ENCODE measurements around the gene GAD1.

Gene GAD1

DNA sequence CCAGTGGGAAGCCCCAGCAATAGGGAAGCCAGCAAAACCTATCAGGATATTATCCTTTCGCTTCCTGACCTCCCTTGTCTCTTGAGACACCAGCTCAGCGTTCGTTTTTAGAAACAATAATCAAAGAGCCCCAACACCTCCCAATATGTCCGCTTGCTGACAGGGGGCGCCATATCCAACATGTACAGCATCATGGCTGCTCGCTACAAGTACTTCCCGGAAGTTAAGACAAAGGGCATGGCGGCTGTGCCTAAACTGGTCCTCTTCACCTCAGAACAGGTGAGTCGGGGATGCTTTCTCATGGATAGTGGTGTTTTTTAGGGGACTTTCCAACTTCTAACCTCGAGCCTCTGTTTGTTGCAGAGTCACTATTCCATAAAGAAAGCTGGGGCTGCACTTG, 28.7 kb downstream of the GAD1 start:
- no peak for DNase-seq (ENCODE audit: low read depth)

DNA sequence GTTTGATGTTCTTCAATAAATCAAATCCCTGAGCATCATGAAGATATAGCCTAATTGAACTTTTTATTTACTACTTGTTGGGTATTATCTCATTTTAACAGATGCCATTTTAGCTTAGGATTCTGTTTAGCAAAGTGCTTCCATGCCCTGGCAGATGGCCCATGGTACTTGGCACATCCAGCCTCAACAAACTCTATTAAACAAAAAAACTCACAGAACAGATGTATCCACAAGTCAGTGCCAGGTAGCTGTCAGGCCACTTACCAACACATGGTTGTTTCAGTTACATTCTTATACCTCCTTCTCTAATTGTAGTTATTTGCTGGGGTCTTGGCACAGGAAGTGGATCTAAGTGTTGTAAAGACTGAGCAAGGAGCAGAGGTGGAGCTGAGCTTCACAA, 29.6 kb downstream of the GAD1 start:
- no peak for DNase-seq (ENCODE audit: low read depth)

DNA sequence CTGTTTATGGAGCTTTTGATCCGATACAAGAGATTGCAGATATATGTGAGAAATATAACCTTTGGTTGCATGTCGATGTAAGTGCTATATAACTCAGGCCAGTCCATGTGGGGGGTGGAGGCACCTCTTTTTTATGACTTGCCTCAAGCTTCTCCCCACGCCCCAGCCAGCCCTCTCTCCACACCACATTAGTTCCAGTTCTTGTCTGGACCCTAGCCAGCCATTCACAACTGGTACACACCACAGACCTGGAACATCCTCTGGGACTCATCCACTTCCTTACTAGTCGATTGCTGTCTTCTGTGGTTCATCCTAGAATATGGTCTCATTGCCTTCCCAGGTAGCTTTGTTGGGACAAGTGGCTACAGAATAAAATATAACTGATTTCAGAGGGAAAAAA, 31.0 kb downstream of the GAD1 start:
- no peak for DNase-seq (ENCODE audit: low read depth)

DNA sequence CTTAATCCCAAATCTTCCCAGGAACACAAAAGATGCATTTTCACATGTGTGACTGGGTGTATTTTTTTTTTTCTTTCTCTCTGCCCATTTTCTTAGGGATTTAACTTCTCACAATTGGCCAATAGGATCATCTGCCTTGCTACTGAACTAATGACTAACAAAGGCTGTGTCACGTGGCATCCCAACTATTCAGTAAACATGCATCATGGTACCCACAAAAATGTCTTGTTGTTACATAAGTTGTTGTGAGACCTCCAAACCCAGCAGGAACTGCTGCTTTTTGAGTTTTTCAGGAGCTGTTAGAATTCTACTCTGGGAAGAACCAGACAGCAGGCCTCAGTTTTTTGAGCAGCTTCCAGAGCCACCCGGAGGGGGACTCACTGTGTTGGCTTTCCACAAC, 31.9 kb downstream of the GAD1 start:
- DNase-seq (ENCODE audit: low read depth): no peak

DNA sequence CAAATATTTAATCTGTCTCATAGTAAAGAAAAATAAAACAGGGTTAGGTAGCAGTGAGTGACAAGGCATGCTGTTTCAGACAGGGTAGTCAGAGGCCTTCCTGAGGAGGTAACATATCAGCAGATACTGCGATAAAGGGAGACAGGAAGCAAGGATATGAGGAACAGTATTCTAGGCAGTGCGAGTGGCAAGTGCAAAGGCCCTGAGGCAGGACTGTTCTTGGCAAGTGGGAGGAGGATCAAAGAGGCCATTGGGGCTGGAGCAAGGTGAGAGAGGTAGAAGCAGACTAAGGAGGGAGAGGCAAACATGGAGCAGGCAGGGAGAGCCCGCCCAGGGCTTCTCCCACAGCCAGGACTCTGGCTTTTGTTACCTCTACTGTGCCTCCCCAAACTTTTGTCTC, 33.6 kb downstream of the GAD1 start:
- DNase-seq (ENCODE audit: low read depth): no peak

DNA sequence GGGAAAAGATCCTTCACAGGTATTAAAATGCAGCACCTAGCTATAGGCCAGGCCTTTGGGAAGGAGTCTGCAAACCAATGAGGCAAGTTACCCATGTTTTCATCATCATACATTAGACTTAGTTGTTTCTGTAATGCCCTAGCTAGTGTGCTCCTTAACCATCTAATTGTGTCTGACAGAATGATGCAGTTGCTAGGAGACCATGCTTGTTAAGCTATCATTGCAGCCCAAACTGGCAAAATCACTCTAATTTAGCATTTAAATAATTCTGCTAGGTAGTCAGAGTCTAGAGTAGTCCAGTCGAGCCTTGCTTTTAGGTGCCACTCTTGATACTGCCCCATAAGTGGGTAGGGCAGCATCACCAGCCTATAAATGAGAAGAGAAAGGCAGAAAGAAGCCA, 34.9 kb downstream of the GAD1 start:
- DNase-seq (ENCODE audit: low read depth): no peak

DNA sequence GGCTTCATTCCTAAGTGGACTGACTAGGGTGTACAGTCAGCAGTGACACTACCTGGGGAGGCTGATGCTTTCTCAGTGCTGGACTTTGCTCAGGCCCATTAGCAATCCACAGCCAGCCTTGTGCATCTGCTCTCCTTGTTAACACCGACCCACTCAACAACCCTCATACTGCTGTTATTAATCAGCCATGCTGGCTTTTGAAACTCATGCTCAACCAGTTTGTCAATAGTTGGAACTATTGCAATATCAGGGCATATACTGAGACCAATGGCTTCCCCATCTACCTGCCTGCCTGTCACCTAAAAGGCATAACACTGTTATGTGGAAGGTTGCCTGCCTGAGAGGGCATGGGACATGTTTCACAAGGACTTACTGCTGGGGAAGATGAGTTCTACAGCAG, 39.4 kb downstream of the GAD1 start:
- no peak for DNase-seq (ENCODE audit: low read depth)

DNA sequence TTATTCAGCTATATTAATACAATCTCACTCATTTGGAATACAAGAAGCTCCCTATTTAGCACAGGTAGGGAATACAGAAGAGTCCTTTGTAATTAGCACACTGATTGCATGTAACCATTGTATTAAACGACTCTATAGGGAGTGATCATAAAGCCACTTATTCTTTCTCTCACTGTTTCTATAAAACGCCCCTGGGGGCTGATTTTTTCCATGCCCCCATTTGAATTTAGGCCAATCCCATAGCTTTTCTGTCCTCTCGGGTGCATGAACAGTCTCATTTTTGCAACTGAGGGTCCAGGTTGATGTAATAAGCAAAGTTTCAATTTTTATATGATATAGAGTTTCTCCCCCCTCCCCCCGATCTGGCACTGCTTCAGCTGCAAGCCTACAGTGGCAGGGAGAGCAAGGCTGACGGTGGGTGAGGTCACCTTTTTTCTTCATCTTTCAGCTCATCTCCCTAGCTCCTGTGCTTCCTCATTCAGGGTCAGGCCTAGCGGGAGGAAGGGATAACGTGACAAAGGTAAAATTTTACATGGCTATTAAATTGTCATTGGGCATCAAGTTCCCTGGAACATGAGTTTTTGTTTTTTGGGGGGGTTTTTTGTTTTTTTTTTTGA, 45.7 kb downstream of the GAD1 start:
- DNase-seq (ENCODE audit: low read depth): no peak

DNA sequence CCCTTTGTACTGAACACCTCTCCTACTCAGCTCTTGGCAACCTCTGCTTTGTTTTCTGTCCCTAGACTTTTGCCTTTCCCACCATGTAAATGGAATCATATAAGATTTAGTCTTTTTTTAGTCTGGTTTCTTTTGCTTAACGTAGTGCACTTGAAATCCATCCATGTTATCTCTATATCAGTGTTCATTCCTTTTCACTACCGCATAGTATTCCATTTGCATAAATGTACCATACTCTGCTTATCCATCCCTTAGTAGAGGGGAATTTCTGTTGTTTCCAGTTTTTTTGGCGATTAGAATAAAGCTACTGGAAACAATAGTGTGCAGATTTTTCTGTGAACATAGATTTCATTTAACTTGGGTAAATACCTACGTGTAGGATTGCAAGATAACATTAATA, 46.4 kb downstream of the GAD1 start:
- no peak for DNase-seq (ENCODE audit: low read depth)

DNA sequence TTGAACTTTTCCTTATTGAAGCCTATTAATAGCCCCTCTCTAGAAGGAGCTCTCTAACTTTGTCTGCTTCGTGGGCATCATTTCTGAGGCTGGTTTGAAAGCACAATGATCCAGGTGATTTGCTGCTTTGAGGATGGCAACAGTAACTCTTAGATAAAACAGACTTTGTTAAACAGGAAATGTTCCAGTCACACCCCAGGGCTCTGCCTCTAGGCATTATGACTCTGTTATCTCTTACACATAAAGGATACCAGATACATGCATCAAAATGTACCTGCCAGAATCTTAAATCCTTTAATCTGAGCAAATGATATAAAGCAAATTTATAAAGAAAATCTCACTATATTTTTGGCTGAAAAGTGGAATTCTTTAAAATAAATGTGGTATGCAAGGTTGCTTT, 52.3 kb downstream of the GAD1 start:
- DNase-seq (ENCODE audit: low read depth): no peak

DNA sequence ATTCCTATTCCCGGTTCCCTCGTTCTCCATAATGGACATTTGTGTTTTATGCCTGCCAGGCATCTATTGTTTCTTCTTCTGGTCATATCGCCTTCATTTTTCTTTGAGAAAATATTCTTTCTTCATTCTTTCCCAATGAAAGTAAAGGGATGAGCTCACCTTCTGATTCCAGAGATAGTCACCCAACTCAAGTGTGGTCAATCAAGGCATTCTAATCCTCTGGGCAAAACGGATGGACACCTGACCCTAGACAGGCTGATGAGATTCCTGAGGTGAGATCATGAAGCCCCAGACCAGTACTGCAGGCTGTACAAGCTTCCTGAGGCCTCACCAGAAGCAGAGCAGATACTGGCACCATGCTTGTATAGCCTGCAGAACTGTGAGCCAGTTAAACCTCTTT, 52.8 kb downstream of the GAD1 start:
- no peak for DNase-seq (ENCODE audit: low read depth)

DNA sequence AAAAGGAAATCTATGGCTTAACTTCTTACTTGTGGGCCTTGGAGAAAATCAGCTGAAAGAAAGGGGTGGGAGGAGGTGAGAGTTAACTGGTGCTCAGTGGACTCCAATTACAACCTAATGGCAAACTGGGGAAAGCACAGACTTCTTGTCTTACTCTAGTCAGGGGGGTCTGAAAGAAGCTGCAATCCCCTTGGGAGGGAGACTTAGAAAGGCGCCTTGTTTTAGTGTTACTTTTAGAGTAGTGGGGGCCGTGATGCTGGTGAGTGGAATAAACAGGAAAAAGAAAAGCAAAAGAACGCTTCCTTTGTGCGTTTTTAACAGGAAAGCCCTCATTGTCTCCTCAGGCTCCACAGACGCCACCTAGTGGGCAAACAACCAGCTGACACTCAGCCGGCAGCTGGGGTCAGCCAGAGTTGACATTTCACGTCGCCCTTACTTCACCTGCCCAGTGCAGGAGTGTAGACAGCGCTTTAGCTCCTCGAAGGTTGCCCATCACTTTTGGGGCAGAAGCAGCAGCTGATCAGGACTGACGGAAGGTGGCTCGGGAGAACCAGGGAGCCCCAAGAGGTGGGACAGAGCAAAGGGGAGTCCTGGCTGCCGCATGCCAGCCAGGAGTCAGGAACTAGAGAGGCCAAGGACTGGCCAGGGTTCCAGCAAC, 56.5 kb downstream of the GAD1 start:
- DNase-seq (ENCODE audit: low read depth): peak; percentile 57

DNA sequence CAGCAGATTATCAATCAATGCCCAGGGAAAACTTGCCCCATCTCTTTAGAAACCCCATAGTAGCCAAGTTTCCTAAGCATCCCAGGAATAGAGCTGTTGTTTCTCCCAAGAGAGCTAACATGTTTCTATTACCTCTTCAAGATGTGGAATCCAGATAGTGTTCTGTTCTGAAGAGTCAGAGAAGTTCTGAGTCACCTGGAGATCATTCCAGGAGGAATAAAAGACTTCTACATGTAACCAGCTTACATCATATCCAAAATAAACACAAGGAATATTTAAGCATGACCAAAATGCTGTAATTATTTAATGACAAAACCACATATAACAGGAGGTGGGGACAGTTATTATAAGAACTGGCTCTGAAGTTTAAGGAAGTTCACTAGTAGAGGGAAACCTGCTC, 61.4 kb downstream of the GAD1 start:
- DNase-seq (ENCODE audit: low read depth): no peak

DNA sequence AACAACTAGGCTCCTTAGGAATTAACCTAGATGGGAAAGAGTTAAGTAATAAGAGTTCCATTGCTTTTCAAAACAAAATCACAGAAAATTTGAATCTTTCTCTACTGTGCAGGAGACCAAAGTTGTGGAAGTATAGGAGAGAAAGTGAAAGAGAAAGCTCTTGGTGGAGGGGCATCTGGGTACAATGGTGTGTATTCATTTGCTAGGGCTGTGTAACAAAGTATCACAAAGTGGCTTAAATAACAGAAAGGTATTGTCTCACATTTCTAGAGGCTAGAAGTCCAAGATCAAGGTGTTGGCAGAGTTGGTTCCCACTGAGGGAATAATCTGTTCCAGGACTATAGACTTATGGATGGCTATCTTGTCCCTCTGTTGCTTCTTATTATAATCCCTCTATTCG, 61.8 kb downstream of the GAD1 start:
- DNase-seq (ENCODE audit: low read depth): no peak

DNA sequence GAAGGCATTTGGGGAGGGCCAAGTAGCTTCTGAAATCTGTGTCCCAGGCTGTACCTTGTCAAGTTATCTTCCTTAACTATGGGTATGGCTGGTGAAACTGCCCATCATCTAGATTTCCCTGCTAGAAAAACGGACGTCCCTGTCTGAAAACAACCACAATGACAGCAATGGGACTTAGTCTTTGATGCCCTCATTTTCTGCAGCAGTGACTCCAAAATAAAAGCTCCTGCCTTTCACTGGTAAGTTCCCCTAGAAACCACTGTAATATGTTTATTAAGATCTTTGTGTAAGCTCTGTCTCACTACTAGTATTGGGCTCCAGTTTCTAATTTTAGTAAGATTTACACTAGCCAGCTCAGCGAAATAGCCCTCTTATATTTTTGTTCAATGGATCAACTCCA, 65.2 kb downstream of the GAD1 start:
- DNase-seq (ENCODE audit: low read depth): no peak

DNA sequence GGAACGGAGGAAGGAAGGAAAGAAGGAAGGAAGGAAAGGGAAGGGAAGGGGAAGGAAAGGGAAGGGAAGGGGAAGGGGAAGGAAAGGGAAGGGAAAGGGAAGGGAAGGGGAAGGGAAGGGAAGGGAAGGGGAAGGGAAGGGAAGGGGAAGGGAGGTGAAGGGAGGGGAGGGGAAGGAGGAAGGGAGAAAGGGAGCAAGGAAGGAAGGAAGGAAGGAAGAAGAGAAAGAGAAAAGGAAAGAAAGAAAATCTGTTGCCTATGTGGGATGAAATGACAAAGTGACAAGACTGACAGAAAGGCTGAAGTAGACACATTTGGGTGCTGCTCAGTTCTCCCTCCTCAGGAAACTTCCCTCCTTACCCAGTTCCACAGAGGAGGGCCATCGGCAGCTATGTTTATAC, 66.1 kb downstream of the GAD1 start:
- no peak for DNase-seq (ENCODE audit: low read depth)

DNA sequence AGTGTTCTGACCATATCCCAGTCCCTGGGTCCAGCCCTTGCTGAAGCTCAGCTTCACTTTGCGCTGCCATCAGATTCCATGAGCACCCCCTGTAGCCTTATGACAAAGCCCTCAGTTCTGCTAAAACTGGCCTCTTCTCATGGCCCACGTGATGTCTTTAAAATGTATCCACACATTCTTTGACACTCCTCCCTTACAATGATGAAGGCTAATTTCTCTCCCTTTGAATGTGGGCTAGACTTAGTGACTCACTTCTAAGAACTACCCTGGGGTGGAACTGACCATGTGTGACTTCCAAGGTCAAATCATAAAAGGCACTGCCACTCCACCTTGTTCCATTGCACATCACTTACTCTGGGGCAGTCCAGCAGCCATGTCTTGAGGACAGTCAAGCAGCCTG, 67.0 kb downstream of the GAD1 start:
- no peak for DNase-seq (ENCODE audit: low read depth)

DNA sequence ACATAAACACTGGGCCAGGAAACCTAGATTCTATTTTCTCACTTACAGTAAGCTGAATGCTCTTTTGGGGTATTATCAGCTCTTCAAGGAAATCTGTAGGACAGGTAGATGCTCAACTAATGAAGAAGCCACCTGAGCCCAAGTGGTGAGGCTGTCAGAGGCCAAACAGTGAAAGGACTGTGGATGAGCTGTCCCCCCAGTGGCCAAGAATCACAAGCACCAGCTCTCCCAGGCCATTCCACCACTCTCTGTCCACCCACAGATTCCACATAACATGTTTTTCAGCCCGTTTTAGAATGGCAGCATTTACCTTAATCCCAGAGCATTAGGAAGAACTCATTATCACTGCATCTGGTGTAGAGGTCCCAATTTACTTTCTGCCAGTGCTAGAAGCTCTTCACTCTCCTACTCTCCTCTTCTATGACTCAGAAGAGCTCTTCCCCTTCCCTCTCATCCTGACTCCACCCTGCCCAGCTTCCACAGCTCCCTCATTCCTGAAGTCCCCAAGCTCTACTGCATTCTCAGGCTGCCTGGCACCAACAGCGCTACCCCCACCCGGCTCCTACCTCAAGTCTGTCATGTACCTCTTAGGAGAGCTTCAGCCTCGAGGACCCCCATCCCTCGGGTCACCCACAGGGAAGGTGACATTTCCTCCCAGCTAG, 68.6 kb downstream of the GAD1 start:
- DNase-seq (ENCODE audit: low read depth): no peak

DNA sequence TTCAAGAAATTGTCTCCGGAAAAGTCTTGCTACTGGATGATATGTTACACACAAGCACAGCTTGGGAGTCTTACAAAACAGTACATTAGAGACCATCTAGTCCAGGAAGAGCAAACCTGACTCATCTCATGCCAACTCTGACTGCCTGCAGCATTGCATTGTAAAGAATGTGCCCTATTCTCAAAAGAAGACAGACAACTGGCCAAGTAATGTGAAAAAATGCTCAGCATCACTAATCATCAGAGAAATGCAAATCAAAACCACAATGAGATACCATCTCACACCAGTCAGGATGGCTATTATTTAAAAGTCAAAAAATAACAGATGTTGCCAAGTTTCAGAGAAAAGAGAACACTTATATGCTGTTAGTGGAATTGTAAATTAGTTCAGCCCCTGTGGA, 69.7 kb downstream of the GAD1 start:
- DNase-seq (ENCODE audit: low read depth): no peak

DNA sequence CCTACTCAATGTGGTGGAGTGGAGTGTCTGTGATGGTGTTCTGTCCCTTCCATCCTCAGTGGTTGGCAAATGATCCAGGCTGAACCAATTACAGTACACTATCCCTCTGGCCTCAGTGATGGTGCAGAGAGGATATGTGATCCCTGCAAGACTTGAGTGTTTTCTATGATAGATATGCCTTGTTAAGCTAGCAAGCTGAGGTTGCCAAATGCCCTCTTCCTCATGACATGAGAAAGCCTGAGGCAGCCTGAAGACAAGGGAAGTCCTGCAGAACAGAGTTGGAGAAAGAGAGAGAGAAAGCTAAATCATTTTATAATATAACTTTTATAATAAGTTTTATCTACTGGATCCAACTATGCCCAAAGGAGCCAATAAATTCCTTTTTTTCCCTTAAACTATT, 70.8 kb downstream of the GAD1 start:
- DNase-seq (ENCODE audit: low read depth): no peak

DNA sequence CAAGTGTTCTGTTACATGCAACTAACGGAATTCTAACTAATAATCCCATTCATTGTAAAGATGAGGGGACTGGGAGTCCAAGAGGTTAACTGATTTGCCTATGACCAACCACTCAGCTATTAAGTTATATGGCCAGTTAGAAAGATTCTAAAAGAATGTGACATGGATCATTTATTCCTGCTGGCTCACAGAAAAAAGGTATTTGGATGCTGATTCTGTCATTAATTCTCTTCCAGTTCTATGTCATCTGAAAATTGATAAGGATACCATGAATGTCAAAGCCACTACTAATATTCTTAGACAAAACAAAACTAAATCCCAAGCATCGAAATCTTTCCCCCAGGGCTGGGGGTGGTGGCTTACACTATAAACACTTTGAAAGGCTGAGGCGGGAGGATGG, 71.2 kb downstream of the GAD1 start:
- DNase-seq (ENCODE audit: low read depth): no peak

DNA sequence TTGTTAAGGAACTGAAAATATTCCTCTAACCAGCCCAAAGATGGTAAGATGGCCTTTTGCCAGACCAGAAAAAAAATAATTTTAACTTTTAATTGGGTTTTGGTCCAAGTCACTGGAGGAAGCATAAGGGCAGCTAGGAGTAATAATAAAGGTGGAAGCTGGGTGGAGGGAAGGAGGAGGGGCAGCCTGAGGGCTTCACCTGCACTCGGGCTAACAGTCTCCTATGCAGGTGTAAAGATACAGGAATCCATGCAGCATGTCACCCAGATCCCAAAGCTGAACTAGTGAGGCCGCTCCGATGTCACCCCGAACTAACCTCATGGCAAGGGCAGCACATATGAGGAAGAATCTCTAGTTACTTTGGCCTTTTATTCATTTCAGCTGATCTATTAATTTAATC, 75.2 kb downstream of the GAD1 start:
- no peak for DNase-seq (ENCODE audit: low read depth)

DNA sequence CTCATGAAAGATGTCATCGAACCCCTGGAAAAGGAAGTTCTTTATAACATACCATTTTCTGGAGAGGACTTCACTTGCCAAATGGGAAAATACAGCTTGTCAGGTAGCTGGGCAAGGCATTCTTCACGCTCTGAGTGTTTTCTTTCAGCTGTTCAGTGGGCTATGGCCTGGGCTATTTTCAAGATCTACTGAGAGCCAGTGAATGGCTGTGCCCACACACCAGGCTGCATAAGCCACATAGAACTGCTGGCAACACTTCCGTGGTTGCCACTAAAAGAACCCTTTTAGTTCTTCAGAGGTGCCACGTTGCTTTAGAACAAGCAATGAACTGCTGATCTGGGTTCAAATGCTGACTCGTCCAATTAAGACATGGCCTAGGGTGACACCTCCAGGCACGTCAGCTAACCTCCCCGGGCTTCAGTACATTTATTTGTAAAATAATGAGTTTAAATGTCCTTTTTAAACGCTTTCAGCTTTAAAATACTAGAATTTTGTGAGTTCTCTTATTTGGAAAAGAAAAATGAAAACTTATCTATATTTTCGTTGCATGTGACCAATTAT, 75.8 kb downstream of the GAD1 start:
- no peak for DNase-seq (ENCODE audit: low read depth)
